HS-27A (cell line): ENCODE results near the gene EMC8.

Experiments
- DNase-seq: peaks from one replicate; pipeline ENCODE4 v3.0.0-alpha.2; 2012; ENCODE audit warnings: low read depth, missing footprints

The EMC8 gene

DNA sequence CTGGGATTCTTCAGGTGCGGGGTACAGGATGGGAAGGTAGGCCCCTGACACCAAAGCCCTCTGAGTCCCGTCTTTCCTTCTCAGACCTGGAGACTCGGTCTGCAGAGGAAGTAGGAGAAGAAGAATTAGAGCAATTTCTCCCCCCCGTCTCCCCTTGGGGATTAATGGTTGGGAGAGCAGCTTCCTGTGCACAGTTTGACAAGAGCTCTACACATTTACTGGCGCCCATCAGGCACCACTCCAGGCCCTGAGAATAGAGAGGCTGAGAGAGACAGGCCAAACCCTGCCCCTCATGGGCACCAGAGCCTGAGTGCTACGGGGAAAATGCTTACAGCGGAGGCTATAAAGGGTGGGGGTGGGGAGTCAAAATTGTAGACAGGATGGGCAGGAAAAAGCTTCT, 44.9 kb downstream of the EMC8 start:
- DNase-seq: no peak

DNA sequence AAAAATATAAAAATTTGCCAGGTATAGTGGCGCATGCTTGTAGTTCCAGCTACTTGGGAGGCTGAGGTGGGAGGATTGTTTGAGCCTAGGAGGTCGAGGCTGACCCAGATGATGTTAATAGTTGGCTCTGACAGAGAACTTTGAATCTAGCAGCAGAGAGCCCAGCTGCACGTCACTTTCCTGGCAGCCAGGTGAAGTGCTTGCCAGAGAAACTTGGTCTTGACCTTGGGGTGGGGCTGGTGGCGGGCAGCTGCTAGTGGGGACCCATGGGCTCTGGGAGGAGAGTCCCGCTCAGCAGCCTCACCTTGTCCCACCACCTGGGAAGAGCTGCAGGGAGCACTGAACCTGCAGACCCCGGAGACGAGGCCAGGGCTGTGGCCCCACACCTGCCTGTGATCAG, 45.4 kb downstream of the EMC8 start:
- no peak for DNase-seq

GRCh38 chr16:85753559-85753958, 45.8 kb downstream of the EMC8 start:
- no peak for DNase-seq

DNA sequence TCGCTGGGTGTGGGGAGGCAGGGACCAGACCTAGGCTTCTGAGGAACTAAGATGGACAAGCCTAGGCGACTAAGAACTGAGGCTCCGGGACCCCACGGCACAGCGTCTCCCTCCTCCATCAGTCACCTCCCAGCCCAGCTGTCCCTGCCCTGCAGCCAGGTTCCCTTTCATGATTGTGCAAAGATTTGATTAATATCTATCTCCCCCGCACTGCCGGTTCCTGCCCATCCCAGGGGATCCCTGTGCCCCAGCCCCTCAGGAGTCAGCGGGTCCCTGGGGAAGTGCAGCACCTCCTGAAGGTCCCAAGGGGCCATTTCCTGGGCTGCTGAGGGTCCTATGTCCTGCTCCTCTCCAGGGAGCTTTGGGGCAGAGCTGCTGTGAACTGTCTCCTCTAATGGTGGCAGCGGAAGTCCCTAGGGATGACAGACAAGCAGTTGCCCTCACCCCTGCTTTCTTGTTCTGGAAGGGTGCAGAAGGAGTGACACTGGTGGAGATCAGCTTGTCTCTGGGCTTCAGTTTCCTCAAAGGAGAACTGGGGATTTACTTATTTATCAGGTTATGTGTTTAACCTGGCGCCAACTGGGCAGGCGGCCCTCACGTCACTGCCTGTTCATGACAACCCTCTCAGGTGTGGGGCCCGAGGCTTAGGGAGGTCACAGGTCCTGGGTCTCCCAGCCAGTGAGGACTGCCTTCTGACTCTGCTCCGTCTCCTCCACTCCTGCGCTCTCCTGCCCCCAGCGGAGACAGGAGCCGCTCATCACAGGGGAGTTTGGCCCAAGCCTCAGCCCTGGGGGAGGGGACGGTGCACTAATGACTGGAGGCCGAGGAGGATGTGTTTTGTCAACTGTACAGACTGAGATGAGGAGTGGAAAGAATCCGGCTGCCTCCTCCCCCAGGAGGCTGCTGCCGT, 46.6 kb downstream of the EMC8 start:
- no peak for DNase-seq

- DNase-seq: no peak
Observed at GRCh38 chr16:85751698-85752501, 47.4 kb downstream of the EMC8 start.

- no peak for DNase-seq
Observed at GRCh38 chr16:85750827-85751697, 48.3 kb downstream of the EMC8 start, which contains the start of gene C16orf74. Gene C16orf74, minus strand, starts transcription at chr16:85751096. Its CDS starts 15,879 bp downstream, at chr16:85735217.

GRCh38 chr16:85750146-85750826, 49.1 kb downstream of the EMC8 start:
- no peak for DNase-seq

DNA sequence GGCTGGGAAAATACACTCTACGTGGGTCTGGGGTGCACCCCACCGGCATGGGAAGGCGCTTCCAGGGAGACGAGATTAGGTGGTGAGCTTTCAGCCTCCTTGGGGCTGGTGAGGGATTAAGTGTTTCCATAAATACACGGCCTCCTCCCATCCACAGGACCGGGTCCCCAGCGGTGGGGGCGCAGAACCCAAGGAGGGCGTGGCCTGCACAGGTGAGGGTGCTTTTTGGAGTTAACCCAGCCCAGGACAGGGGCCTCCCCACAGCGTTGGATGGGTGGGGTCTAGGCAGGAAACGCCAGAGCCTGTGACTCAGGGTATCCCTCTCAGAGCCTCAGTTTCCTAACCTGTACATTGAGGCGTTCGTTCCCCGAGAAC, 49.6 kb downstream of the EMC8 start:
- DNase-seq: no peak

GRCh38 chr16:85746460-85747215, 52.7 kb downstream of the EMC8 start:
- no peak for DNase-seq

GRCh38 chr16:85738923-85739715, 60.2 kb downstream of the EMC8 start:
- no peak for DNase-seq

GRCh38 chr16:85736921-85737320, 62.4 kb downstream of the EMC8 start:
- DNase-seq: no peak

DNA sequence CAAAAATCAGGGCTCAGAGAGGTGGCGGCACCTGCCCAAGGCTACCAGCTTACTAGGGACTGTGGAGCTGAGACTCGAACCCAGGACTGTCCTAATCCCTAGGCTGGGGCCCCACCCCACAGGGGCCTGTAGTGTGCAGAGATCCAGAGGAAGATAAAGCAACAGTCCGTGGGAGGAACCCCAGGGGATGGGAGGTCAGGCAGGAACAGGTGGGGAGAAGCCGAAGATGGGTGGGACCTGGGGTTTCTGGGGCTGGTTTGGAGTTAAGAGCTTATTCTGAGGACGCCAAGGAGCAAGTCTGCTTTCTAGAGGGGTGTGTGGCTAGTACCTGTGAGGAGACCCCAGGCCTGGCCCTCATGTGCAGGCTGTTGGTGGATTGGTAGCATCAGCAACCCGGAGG, 63.4 kb downstream of the EMC8 start:
- DNase-seq: no peak

DNA sequence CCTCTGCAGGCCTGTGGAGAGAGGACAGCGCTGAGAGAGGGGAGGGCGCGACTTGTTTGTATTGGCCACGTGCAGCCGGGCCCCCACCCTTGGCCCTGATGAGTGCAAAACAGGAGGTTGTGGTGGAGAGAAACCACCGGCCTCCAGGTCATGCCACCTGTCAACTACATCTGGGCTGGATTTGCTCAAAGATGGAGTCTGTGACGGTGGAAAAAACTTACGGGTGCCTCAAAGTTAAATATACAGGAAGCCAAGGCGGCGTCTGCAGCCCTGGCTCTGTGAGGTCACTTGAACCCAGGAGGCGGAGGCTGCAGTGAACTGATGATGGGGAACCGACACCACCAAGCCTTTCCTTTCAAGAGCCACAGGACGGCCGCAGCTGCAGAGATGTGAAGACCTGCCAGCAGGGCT, 64.1 kb downstream of the EMC8 start:
- DNase-seq: no peak

GRCh38 chr16:85734311-85735017, 64.9 kb downstream of the EMC8 start:
- DNase-seq: no peak

DNA sequence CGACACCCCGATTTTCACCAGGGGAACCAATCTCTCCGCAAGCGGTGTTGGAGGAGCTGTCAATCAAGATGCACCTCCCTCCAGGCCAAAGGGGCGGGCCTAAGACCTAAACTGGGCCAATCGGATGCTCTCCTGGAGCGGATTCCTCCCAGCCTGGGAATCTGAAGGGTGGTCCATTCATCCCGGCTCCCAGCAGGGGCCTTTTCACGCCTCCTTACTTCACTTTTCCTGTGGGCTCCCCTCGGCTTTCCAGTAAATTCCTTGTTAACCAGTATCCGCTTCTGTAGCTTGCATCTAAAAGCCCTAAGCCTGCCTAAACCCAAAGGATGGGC, 65.5 kb downstream of the EMC8 start:
- DNase-seq: no peak

GRCh38 chr16:85733155-85733838, 66.0 kb downstream of the EMC8 start:
- DNase-seq: no peak

DNA sequence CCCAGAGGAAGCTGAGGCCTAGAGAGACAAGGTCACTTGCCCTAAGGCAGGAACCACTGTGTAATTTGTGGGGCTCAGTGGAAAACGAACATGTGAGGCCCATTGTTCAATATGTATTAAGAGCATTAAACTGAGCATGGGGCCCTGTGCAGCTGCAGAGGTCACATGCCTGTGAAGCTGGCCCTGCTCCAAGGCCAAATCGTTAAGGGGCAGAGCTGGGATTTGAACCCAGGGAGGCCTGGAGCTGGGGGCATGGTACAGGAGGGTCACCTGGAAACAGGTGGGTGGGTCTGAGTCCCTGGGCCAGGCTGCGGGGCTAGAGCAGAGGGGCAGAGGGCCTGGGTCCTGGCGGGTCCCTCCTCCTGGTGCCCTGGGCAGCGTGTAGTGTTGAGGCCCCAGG, 68.2 kb downstream of the EMC8 start:
- DNase-seq: no peak

- no peak for DNase-seq
Observed at GRCh38 chr16:85730186-85730465, 69.2 kb downstream of the EMC8 start.
